Measurements from ENCODE around the gene NHLH1.

- TF ChIP-seq, protein P1, sequence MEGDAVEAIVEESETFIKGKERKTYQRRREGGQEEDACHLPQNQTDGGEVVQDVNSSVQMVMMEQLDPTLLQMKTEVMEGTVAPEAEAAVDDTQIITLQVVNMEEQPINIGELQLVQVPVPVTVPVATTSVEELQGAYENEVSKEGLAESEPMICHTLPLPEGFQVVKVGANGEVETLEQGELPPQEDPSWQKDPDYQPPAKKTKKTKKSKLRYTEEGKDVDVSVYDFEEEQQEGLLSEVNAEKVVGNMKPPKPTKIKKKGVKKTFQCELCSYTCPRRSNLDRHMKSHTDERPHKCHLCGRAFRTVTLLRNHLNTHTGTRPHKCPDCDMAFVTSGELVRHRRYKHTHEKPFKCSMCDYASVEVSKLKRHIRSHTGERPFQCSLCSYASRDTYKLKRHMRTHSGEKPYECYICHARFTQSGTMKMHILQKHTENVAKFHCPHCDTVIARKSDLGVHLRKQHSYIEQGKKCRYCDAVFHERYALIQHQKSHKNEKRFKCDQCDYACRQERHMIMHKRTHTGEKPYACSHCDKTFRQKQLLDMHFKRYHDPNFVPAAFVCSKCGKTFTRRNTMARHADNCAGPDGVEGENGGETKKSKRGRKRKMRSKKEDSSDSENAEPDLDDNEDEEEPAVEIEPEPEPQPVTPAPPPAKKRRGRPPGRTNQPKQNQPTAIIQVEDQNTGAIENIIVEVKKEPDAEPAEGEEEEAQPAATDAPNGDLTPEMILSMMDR (IDR thresholded peaks at IDR 0.05; ENCODE audit: insufficient read depth, low read length, poor library complexity, severe bottlenecking) = no peak
- no peak for TF ChIP-seq EZH2phosphoT487 (conservative IDR thresholded peaks at IDR 0.05; ENCODE audit: low read length)
These were observed 3.9 kb downstream of the NHLH1 start for GRCh38 chr1:160370561-160371345.

Data from SU-DHL-6 (cell line).